COLO668 (cell line): ENCODE data around the gene POLA2.
"Not testable (repeated sequence)": the region's sequence is repeated elsewhere in the genome, so short reads cannot be mapped to it uniquely, and the experiment has no call there.

Experiments used
- DNase-seq: peaks from one replicate; lab custom pipeline; 2025; ENCODE audit not compliant: unreplicated experiment; lab: John Stamatoyannopoulos, UW

The POLA2 gene

DNA sequence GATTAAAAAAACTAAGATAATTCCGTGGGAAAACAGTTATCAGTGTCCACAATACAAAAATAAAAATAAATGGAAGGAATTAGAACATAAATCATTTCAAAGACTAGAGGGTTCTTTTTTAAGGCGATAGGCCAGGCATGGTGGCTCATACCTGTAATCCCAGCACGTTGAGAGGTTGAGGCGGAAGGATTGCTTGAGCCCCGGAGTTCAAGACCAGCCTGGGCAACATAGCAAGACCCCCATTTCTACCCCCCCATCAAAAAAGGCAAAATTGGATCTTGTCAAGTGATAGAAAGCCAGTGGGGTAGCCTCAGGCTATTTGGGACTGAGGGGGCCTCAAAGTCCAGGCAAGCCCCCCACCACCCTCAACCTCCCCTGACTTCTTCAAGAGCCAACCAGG, 20.6 kb upstream of the POLA2 start:
- no peak for DNase-seq

GRCh38 chr11:65241692-65242091, 20.1 kb upstream of the POLA2 start:
- DNase-seq: no peak

- DNase-seq: no peak
Measured at GRCh38 chr11:65242389-65242788, 19.4 kb upstream of the POLA2 start.

- DNase-seq: no peak
Measured at GRCh38 chr11:65243797-65244196, 18.0 kb upstream of the POLA2 start.

DNA sequence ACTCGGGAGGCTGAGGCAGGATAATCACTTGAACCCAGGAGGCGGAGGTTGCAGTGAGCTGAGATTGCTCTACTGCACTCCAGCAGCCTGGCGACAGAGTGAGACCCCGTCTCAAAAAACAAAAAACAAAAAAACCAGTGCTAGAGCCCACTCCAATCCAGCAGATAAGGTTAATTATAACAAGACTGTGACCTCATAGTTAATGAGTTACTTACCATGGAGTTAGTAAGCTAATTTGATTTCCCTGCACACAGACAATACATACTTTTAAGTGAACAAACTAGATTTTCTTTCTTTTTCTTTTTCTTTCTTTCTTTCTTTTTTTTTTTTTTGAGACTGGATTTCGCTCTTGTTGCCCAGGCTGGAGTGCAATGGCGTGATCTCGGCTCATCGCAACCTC, 16.7 kb upstream of the POLA2 start:
- not testable (repeated sequence) for DNase-seq

GRCh38 chr11:65246506-65246905, 15.3 kb upstream of the POLA2 start:
- DNase-seq: no peak

DNA sequence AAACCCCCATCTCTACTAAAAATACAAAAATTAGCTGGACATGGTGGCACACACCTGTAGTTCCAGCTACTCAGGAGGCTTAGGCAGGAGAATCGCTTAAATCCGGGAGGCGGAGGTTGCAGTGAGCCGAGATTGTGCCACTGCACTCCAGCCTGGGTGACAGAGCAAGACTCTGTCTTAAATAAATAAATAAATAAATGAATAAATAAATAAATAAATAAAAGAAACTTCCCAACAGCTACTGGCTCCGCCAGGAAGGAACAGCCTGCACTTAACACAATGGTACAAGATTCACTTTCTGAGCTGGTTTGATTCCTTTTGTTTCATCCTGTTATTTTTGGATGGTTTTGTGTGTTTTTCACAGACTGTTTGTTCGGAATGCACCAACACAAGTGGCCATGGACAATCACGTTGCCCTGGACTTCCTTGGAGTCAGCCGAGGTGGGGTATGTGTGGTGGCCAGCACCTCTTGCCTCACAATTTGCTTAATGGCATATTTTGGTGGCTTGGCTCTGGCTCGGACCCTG, 13.5 kb upstream of the POLA2 start:
- DNase-seq: not testable (repeated sequence)

GRCh38 chr11:65251476-65251875, 10.3 kb upstream of the POLA2 start:
- DNase-seq: no peak

DNA sequence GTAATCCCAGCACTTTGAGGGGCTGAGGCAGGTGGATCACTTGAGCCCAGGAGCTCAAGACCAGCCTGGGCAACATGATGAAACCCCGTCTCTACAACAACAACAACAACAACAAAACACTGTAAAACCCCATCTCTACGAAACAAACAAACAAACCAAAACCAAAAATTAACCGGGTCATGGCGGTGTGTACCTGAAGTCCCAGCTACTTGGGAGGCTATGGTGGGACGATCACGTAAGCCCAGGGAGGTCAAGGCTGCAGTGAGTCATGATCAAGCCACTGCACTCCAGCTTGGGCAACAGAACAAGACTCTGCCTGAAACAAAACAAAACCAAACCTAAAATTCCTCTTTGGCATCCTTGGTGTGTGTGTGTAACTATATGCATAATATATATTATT, 7.0 kb upstream of the POLA2 start:
- no peak for DNase-seq

DNA sequence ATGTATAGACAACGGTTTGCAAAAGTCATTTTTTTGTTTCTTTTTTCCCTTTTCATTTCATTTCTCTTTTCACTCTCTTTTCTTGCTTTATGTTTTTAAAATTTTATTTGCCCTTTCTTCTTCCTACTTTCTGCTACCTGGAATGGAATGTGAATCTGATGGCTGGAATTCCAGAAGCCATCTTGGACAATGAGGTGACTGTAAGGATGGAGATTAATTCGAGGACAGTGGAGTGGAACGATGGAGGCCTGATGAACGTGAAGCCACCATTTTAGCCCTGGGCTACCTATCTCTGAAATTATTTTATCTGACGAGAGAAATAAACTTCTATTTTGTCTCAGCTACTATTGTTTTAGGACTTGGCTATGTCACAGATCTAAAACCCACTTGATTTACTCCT, 2.8 kb upstream of the POLA2 start:
- no peak for DNase-seq

GRCh38 chr11:65260302-65260701, 1.5 kb upstream of the POLA2 start:
- DNase-seq: no peak

DNA sequence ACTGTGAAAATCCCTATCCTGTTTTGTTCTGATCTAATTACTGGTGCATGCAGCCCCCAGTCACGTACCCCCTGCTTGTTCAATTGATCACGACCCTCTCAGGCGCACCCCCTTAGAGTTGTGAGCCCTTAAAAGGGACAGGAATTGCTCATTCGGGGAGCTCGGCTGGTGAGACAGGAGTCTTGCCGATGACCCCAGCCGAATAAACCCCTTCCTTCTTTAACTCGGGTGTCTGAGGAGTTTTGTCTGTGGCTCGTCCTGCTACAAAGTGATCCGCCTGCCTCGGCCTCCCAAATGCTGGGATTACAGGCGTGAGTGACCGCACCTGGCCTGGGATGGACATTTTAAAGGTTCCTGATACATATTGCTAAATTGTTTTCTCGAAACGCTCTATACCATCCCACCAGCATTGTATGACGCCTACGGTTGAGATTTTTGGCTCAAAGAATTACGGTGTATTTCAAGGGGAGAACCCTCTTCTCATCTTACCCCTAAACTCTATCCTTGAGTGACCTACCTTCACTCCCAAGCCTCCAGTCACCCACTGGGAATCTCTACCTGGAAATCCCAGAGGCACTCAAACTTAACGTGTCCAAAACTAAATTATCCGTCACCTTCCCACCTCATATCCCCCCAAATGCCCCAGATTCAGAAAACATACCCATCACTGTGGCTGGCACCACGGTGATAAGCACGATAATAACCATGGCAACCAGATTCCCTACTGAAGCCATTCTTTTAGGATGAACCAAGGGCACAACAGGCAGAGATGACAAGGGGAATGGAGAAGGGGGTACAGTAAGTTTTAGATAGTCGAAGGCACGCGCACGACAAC, 789 bp upstream of the POLA2 start:
- DNase-seq: no peak

- no peak for DNase-seq
Measured at GRCh38 chr11:65262381-65262680, 569 bp downstream of the POLA2 start.

DNA sequence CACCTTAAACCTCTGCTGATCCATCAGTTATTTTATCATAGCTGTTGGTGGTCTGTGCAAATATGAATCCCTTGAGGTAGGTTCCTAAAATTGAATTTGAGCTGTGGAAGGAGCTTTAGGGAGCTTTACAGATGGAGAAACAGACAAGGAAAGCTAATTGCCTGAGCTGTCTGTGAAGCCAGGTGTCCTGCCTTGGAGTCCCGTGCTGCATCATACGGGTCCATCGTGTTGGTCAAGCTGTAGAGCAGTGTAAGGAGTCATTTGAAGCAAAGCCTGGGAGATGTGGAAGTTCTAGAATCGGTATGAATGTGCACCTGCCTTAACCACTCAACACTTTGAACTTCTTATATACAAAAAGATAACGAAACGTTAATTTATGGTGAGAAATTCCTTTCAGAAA, 1.0 kb downstream of the POLA2 start:
- DNase-seq: peak; percentile 6

GRCh38 chr11:65264747-65265146, 3.0 kb downstream of the POLA2 start:
- DNase-seq: not testable (repeated sequence)

DNA sequence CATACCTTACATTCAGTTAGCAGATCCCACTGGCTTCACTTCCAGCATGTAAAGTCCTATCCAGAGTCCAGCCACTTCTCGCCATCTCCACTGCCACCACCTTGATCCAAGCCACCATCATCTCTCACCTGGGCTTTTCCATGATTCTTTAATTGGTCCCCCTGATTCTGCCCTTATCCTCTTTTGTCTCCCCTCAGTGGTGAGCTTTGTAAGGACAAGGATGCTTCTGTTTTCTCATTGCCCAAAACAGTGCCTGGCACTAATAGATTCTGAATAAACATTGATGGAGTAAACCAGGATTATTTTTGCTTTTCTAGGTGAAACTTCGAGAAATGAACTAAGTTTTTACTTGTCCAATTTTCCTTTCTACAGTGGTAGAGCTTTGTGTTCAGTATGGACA, 4.4 kb downstream of the POLA2 start:
- DNase-seq: no peak

- DNase-seq: peak; percentile 34
Measured at GRCh38 chr11:65274735-65275682, 13.2 kb downstream of the POLA2 start.

DNA sequence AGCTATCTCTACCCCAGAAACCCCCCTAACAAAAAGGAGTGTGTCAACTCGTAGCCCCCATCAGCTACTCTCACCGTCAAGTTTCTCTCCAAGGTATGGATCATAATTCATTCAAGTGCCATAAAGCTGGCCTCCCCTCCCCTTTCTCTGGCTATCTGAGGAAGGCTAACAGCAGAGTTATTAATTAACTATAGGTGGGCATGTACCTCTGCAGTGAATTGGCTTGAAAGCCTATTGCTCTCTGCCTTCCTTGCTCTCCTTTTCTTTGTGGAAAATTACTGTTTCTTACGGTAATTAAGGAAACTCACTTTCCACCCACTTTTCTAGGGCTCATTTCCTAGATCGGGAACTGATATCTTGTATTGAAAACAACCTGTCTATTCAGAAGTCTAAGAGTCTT, 14.1 kb downstream of the POLA2 start:
- no peak for DNase-seq

DNA sequence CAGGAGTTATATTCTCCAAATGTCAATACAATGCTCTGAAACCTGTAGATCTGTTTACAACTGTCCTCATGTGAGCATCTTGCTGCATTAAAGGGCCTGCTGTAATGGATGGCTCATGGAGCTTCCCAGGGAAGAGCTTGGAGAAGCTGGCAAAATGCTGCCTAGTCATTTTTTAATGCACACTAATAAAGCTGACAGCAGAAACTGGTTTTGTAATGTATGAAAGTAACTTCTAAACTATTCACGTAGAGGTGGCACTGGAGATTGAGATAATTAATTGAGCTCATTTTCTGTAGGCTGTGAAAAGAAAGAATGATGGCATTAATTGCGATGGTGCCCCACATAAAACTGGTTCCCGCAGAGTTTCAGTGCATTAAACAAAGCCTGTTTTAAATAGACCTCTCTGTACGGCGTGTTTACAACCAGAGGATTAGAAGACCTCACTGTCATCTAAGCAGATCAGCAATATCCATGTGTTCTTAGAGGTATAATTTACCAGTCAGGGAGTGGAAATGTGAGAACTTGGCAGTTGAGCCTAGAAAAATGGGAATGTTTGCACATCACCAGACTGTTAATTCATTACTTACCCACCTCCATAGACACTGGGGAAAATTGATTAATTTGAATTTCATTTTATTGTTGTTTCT, 16.0 kb downstream of the POLA2 start:
- no peak for DNase-seq

DNA sequence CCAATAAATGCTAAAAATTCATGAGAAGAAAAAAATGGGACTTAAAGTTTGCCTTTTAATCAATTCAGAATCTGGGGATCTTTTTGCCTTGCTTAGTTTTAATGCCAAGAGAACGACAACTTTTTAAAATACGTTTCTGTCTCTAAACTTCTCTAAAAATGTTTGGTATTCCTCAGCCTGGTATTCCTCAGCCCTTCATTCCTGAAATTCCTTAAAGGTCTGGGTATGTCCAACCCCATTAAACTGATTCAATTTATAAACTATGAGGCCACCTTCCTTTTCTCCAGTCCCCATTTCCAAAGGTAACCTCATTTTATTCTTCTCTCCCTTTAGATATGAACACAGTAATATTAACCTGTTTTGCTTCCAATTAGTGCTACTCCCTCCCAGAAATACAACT, 16.6 kb downstream of the POLA2 start:
- no peak for DNase-seq

DNA sequence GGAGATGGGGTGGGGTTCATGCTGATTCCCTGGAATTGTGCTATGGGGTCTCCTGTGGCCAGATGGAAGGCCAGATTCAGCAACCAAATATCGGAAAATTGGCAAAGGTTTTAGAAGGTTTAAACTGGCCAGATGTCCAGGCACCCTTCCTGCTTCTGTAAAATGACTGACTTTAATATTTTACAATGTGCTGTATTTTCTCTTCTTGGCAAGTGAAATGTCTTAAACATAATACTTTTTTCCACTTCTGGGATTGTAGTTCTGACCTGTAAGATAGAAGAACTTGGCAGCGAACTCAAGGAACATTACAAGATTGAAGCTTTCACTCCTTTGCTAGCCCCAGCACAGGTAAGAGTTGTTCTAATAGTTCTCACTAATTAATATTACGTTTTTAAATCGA, 17.5 kb downstream of the POLA2 start:
- DNase-seq: no peak
